Superior temporal gyrus (tissue), 1 donor: Measurements from ENCODE around the gene CD59.
A peak's percentile ranks its signal among the peaks of the same experiment; 100 is the strongest.

Source experiments
- DNase-seq: peaks from one replicate; pipeline ENCODE4 v3.0.0-alpha.2; 2016; ENCODE audit errors: extremely low spot score

The CD59 gene, protein sequence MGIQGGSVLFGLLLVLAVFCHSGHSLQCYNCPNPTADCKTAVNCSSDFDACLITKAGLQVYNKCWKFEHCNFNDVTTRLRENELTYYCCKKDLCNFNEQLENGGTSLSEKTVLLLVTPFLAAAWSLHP

DNA sequence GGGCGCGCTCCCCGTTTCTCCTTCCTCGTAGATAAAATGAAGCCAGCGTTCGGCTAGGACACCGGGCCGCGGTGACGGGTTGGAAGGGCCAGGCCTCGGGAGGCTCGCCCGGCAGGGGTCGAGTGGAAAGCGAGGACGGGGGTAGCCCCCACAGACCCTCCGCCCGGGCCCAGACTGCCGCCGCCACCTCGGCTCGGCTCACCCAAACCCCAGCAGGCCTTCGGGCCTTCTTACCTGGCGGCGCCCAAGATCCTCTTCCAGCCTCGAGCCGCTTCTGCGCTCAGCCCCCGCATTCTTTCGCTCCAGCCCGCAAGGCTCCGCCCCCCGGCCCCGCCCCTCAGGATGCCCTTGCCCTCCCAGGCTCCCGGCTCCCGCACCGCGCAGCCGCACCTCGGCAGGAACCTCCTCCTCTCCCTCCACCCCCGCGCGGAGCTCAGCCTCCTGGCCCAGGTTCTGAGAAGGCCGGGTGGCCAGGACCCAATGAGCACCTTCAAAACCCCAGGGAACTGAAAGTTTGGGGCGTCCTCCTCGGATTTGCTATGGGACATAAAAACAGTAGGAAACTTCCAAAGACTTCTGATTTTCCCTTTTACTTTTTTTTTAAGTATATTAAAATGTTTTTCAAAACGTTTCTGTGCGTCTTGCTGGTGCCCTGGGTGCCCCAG lies at the start of gene CD59:
TSS of gene CD59 (minus strand) at position 276 of the 665 bp plus-strand sequence. CDS start 13,978 bp downstream, outside the sequence.
- peak; percentile 76 for DNase-seq

DNA sequence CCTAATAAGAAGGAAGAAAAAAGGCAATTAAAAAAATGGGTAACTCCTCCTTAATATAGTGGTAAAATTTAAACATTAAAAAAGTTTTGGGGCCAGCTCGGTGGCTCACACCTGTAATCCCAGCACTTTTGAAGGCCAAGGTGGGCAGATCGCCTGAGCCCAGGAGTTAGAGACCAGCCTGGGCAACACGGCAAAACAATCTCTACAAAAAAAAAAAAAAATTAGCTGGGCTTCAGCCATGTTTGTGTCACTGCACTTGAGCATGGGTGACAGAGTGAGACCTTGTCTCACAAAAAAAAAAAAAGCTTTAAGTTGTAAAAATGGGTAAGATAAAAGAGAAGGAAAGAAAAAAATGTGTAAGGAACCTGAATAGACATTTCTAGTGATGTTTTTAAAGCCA lies 49.4 kb upstream of the CD59 start:
- DNase-seq = no peak

DNA sequence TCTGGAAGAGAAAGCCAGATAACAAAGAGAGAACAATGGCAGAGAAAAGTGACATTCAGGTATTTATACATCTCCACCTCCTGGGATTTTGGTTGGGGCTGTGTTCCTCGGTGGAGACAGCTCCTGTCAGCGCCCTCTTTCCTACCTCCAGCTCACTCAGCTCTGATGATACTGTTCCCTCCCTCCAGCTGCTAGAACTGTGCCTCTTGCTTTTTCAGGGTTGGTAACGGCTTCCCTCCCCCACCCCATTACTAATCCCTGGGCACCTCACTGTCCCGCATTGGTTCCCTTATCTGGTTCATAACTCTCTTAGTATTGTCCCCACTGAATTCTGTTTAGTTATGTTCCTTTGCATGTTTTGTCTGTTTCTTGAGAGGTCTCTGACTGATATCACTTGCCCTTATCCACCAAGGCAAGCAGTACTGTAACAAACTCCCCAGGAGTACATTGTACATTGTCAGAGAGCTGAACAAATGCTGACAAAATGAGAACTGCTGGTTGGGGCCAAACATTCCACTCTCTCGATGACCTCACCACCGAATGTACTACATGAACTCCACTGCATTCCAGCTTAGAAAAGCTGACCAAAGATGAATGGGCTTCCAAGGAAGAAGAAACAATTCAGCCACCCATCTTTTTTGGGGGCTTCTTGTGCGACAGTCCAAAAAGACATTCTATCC lies 43.8 kb upstream of the CD59 start:
- no peak for DNase-seq

DNA sequence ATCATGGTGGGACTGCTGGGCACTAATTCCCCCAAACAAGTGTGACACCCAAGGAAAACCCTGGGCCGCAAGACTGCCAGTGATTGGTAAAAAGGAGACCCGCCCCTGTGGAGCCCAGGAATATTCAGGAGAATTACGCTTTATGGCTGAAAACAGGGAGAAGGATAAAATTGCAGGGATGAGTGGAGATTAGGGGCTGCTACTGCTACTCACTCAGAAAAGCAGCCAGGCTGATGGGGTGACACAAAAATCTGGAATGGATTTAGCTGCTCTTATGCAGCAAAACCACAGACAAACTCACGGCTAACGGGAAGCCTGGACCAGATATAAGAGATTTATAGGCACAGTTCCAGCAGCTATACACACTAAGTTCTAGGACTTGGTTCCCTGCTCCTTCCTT lies 42.5 kb upstream of the CD59 start:
- no peak for DNase-seq

DNA sequence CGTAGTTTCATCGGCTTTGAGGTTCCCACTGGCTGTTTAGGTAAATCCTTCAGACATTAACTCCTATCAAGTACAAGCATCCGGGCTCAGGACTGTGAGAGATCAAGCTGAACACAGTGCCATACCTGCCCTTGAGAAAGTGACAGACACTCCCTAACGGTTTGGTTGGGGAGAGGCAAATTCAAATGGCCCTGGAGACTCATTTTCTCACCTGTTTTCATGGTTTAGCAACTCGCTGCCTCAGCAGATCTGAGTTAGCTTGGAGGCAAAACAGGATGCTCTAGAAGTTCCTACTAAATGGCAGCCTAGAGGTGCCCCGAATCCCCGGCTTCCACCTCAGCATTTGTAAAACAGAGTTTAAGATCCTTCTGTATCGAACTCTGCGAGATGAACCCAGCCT lies 41.7 kb upstream of the CD59 start:
- DNase-seq = no peak

DNA sequence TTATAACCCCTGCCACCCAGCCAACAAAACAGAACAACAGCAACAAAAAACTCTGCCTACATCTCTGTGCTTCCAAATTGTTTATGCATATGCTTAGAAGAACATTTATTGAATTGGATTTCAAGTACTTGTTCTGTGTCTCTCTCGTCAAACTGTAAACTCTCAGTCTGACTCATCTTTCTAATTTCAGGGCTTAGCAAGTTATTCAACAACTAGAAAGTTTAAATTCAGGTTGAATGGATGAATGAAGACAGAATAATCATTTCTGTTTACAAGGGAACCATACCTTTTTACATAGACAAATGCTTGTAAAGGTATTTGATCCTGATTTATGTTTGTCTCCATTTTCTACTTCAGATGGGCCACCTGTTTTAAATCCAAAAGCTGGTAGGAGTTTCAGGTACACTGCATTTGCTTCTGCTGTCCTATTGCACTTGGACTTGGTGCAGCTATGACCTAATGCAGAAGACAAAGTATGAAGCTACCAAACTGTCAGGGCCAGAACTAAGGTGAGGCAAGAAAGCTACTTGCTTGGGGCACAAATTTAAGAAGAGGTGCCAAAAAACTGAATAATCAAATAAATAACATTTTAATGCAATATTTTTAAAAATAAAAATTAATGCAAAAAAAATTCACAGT lies 39.7 kb upstream of the CD59 start:
- peak; percentile 24 for DNase-seq

DNA sequence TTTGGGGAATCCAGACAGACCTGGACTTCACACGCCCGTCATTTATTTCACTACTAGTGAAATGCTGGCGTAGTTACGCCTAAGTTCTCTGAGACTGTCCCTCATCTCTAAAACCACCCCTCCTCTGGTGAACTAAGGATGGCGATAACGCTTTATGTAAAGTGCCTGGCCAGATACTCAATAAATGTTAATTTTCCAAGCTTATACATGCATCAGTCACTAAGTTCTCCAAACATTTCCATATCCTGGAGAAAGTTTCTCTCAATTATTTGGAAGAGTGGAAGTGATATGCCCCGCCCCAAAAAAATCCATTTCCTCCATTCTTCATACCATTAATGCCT lies 39.2 kb upstream of the CD59 start:
- DNase-seq = no peak

DNA sequence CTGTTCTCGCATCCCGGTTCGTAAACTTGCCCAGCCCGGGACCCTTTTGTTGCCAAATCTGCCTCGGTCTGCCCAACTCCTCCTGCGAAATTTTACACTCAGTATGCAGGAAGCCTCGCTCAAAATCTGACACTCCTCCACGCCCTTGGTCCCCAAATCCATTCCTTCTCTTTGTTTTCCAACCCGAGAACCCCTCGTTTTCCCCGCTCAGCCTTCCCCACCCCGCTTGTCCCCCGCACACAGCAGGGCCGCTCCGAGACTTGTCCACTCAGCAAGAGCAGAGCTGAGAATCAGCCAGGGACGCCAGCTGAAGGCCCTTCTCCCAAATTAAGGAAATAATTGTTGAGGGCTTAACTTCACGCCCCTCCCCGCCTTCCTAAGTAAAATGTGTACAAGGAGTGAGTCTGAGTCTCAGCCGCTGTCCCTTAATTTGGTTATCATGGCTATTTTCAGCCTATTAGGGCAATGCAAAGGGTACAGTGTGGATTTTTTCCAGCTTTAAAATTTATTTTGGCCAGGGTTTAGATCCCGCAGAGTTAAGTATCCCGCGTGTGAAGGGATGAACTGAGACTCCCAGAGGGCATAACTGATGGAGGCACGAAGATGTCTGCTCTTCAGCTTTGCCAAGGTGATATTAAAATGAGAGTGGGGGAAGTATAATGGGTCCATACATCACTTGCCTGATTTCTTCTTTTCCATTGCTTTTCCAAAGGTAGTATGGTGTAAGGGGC lies 38.7 kb upstream of the CD59 start:
- peak; percentile 33 for DNase-seq

DNA sequence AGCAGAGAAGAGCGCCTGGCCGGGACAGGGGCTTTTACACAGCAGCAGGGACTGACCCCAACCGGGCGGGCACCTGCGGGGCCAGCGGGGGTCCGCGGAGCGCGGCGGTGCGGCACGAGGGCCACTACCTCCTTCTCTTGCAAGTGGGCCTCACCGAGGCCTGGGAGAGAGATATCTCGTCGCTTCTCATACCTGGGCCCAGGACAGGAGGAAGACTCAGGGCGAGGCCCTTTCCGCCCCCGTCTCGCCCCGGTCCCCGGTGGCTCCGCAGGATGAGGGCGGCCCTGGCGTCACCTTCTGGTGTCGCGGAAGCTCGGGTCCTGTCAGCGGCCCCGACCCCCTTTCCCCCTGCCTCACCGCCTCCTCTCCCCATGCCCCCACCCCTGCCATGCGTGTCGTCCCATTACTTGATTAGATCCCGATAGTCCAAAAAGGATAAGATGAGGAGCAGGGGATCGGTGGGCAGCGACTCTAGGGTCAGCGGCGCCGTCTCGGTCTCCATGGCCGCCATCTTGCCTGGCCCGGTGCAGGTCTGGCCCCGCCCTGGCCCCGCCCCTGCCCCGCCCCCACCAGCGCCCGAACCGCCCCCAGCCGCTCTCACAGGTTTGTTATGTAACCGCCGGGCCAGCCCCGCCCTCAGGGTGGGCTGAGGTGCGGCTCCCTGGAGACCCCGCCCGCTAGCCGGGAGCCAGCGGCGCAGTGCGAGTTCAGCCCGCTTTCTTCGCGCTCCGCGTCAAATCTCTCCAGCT lies 37.9 kb upstream of the CD59 start, which contains the start of gene FBXO3:
TSS of gene FBXO3 (minus strand) at position 534 of the 749 bp plus-strand sequence. CDS start at position 511, 23 bp downstream.
- peak; percentile 79 for DNase-seq

DNA sequence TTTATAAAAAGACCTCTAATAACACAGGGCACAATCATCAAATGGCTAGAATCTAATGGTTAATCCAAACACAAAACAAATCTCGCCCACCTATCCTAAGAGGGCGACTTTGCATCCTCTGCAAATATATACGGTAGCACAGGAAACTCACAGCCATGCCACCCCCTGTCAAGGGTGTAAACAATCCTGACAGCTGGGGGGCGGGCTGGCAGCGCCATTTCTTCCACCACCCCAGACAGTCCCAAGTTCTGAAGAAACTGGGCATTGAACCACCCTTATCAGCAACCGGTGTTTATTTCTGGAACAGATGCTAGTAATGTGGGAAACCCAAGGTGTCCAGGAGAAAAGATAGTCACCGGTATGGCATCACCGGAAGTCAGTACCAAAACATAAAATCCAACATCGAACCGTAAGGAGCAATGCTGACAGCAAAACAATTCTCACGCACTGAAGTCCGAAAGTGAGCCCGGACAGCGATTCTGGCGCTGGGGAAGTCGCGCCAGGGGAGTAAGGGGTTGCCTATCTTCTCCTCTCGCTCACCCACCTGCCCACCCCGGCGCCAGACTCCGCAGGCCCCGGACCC lies 37.3 kb upstream of the CD59 start:
- DNase-seq = peak; percentile 33

DNA sequence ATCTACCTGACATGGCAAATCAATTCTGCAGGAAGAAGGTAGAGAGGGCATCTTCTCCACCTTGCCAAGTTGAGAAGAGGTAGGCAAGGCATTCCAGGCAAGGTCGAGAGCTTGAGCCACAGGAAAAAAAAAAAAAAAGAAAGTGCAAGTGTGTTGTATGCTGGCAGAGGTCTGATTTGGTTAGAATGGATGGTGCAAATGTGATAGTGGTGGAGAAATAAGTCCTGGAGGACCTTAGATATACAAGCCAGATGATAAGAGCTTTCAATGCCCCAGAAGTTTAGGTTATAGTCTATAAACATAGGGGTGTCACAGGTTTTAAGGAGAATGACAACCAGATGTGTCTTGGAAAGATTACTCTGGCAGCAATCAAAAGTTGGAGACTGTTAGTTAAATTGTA lies 36.6 kb upstream of the CD59 start:
- DNase-seq = no peak

DNA sequence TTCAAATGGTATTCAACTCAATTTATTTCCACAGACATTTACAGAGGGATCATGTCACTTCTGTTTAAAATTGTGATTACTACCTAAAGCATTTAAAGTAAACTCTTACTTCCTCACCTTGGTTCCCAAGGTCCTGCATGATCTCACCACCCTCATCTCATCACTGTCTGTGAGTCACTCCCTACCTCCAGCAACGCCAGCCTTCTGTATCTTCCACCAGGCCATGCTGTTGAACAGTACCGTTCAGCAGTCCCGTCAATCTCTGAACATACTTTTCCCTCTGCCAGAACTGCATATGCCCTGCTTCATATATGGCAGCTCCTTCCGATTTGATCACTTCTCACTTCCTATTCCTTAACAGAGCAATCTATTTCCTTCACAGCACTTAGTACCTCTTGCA lies 36.1 kb upstream of the CD59 start:
- no peak for DNase-seq

DNA sequence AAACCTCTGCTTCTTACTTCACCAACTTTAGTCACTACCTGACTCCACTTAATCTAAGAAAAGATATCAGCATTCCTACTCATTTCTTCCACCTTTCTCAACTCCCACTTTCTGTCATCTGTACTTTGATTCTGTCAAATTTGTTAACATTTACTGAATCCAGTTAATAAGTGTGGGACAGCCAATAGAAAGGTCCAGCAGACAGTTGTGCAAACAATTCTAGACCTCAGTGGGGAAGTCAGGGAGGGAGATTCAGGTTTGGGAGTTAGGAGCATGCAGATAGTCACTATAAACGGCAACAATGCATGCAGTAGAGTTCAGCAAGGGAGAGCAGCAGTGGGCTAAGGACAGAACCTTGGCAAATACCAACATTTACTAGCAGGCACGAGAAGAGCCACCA lies 34.0 kb upstream of the CD59 start:
- no peak for DNase-seq

DNA sequence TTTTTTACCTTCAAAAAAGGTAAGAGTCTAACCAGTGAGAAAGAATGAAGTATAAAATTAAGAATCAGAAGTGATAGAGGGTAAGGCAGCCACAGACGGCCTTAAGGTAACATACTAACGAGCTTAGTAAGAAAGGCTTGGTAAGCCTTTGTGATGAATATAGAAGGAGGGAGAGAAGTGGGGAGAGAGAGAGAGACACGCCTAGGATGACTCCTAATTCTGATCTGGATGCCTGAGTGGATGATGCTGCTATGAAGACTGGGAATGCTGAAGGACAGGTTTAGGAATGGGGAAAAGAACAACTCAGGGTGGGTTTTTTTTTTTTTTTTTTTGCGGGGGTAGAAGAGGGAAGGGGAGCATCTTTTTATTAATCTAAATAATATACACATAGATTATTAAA lies 33.3 kb upstream of the CD59 start:
- no peak for DNase-seq

DNA sequence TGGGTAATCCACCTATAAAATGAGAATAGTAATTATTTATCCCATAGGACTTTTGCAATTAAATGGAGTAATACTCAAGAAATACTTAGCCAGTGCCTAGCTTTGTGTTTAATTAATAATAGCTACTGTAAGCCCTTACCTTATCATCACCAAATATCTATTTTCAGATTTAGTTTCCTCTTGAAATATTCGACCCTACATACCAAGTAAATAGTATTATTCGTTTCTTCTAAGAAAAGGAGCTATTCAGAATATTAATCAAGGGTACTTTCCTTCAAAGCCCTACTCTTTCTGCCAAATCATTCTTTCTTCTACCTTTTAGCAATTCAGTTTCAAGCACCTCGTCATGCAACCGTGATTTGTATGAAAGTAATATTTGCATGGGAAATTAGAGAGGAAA lies 31.4 kb upstream of the CD59 start:
- DNase-seq = no peak

DNA sequence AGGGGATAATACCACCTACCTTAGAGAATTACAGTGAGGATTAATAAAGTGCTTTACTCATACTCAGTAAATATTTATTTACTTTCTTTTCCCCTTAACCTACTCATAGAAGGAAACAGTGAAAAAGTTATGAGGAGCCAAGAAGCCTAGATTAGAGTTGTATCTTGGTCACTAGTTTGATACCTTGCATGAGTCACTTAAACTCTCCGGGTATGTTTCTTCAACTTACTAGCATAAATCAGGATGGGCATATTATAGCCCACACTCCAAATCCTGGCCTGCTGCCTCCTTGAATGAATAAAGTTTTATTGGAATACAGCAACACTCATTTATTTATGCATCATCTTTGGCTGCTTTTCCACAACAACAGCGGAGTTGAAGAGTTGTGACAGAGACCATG lies 29.9 kb upstream of the CD59 start:
- DNase-seq = no peak

DNA sequence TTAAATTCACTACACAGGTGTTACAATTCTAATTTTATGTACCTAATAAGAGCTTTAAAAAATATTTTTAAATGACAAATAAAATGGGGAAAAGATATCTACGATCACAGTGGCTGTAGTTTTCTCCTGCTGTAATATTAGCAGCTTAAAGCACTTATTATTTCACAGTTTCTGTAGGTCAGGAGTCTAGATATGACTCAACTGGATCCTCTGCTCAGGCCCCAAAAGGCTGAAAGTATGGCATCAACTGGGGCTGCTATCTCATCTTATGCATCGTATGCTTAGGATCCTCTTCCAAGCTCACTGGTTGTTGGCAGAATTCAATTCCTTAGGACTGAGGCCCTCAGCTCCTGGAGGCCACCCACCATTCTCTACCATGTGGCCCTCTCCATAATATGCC lies 25.2 kb upstream of the CD59 start:
- DNase-seq = no peak

DNA sequence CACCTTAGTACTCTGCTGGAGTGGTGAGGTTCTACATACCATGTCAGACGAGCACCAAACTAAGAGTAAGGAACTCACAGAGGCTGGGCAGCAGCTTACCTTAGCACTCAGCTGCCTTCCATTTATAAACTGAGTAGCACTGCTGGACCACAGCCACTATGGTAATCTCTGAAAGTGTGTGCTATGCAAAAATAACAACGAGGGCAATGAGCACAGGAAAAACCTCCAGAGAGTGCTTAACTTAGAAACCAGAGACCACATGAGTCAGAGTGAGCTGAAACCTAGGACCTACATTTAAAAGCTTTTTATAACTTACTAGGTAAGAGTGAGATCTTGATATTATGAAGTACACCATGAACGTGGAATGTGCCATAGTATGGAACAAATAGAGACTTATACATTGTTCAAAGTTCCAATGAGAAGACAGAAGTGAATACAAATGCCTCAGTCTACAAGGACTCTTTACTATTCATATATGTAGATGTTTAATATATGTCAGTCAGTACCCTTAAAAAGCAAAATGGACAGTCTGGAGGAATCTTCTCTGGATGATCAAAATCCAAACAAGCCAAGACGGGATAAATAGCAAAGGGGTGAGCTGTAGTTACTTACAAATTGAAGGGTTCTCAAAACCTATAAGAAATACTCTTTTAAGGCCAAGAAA lies 17.2 kb upstream of the CD59 start:
- peak; percentile 51 for DNase-seq

DNA sequence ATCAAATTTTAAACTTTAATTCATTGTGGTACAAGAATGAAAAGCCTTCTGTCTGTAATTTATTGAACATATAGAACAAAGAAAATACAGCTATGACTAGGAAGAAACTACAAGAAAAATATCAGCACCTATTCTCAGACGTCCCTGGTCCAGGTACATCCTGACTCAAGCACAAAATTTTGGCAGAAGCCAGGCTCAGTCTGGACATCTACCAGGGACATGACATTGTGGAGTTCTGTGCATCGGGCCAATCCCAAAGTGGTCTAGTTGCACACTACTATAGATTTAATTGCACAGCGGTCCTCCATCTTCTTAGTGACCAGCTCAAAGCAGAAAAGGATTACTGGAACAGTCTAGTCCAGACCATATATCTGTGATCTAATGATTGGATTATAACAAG lies 15.7 kb upstream of the CD59 start:
- DNase-seq = no peak

DNA sequence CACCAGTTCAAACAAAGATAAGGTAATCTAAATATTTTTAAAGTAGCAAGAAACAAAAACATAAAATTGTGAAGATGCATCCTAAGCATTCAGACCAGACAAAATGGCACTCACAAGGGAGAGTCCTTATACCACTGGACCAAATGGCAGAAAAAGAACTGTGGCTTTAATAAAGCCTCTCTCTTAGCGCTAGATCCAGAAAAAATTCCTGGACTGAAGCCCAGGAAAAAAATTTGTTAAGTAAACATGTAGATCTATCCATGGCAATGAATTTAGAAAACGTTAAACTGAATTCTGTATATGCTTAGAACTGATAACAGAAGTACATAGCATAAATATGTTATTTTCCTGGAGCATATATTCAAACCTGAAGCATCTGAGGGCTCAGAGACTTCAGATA lies 11.8 kb upstream of the CD59 start:
- DNase-seq = no peak

DNA sequence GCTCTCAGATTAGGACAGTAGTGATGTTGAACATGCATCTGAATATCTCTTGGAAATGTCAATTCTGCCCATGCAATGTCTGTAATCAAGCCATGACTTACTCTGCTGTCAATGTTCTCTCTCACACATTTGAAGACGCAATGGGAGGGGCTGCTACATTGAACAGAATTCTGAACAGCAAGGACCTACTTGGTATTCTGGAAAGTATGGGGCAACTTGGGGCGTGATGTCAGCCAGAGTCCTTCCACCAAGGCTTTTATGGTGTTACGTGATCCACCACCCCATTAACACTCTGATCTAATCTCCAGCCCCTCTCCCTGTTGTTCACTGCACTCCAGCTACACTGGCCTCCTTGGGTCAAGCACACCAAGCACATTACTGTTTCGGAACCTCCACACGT lies 7.1 kb upstream of the CD59 start:
- DNase-seq = no peak
